Measurements from ENCODE around the gene LARP4B. TPM values are rescaled to one million over a fixed set of nuclear protein-coding genes. Genes with fewer than 3 reads are reported as not detected.

Gene LARP4B
- total and polyA plus RNA-seq, 2 of the 13 experiments (the other 11 are each of a cell fraction or from before 2014, with no cell fraction given) = 19.5 to 30.2 TPM

- no peak for TF ChIP-seq ZBTB39 (CRISPR knock-in tag; IDR thresholded peaks at IDR 0.05)
- no peak for TF ChIP-seq NFYC (CRISPR knock-in tag; IDR thresholded peaks at IDR 0.05)
- peak; percentile 71 for TF ChIP-seq ZNF644 (CRISPR knock-in tag; IDR thresholded peaks at IDR 0.05; ENCODE audit: low read depth)
- no peak for TF ChIP-seq FLYWCH1 (CRISPR knock-in tag; IDR thresholded peaks at IDR 0.05)
- no peak for TF ChIP-seq STAG1 (CRISPR knock-in tag; IDR thresholded peaks at IDR 0.05)
- peak; percentile 72; the same call in 1 of the 2 replicates for TF ChIP-seq ZNF691 (CRISPR knock-in tag; IDR thresholded peaks at IDR 0.05; ENCODE audit: borderline replicate concordance, low read depth)
- no peak for TF ChIP-seq HINFP (CRISPR knock-in tag; IDR thresholded peaks at IDR 0.05; ENCODE audit: low read depth)
- no peak for TF ChIP-seq ZNF513 (CRISPR knock-in tag; conservative IDR thresholded peaks at IDR 0.05)
- TF ChIP-seq PHB2 (IDR thresholded peaks at IDR 0.05; ENCODE audit: partially characterized antibody) = no peak
- no peak for TF ChIP-seq ZIK1 (CRISPR knock-in tag; IDR thresholded peaks at IDR 0.05; ENCODE audit: borderline replicate concordance, low read depth)
- TF ChIP-seq THAP8 (CRISPR knock-in tag; IDR thresholded peaks at IDR 0.05; ENCODE audit: borderline replicate concordance) = no peak
- peak; percentile 52; the same call in 1 of the 2 replicates for TF ChIP-seq MYC (CRISPR knock-in tag; IDR thresholded peaks at IDR 0.05; ENCODE audit: borderline replicate concordance)
- TF ChIP-seq ZSCAN20 (CRISPR knock-in tag; IDR thresholded peaks at IDR 0.05; ENCODE audit: borderline replicate concordance) = no peak
- no peak for TF ChIP-seq HES4 (CRISPR knock-in tag; IDR thresholded peaks at IDR 0.05; ENCODE audit: borderline replicate concordance)
- no peak for TF ChIP-seq KDM4B (CRISPR knock-in tag; IDR thresholded peaks at IDR 0.05)
- TF ChIP-seq BRF2 (CRISPR knock-in tag; IDR thresholded peaks at IDR 0.05) = no peak
- peak; percentile 18; the same call in 1 of the 2 replicates for TF ChIP-seq ETV5 (CRISPR knock-in tag; IDR thresholded peaks at IDR 0.05; ENCODE audit: borderline replicate concordance)
- TF ChIP-seq ZNF383 (CRISPR knock-in tag; IDR thresholded peaks at IDR 0.05; ENCODE audit: borderline replicate concordance) = no peak
- no peak for TF ChIP-seq ZNF7 (CRISPR knock-in tag; IDR thresholded peaks at IDR 0.05)
- no peak for TF ChIP-seq NR1H2 (CRISPR knock-in tag; IDR thresholded peaks at IDR 0.05; ENCODE audit: borderline replicate concordance, low read depth)
Observed at GRCh38 chr10:974038-974784, 42.7 kb upstream of the LARP4B start (continued).
